Neural crest cell (in vitro differentiated cells): ENCODE measurements around the gene PLPP2. TPM values are rescaled to one million over a fixed set of nuclear protein-coding genes. Genes with fewer than 3 reads are reported as not detected.

Experiments
- DNase-seq: peaks from one replicate; pipeline ENCODE4 v3.0.0; 2021; ENCODE audit warnings: low read depth, mixed read lengths, low spot score
- H3K27ac Mint-ChIP-seq: one replicate; pipeline ENCODE4 v1.8.0; 2021; ENCODE audit warnings: mild to moderate bottlenecking, mixed read lengths; ENCODE audit not compliant: unreplicated experiment
- H3K27me3 Mint-ChIP-seq: 2 replicates; pipeline ENCODE4 v1.8.0; 2021; ENCODE audit warnings: low read depth, mild to moderate bottlenecking, mixed read lengths
- H3K36me3 Mint-ChIP-seq: 2 replicates; pipeline ENCODE4 v1.8.0; 2021; ENCODE audit warnings: low read depth, mild to moderate bottlenecking, mixed read lengths
- H3K4me1 Mint-ChIP-seq: 2 replicates; pipeline ENCODE4 v1.8.0; 2021; ENCODE audit warnings: mixed read lengths
- H3K4me3 Mint-ChIP-seq: one replicate; pipeline ENCODE4 v1.8.0; 2021; ENCODE audit warnings: mild to moderate bottlenecking, mixed read lengths
- H3K9me3 Mint-ChIP-seq: 2 replicates; pipeline ENCODE4 v1.8.0; 2021; ENCODE audit warnings: mixed read lengths
- CTCF ChIP-seq: fragments of 200-600 bp; sonication (generic); conservative IDR thresholded peaks from 2 replicates; pipeline ENCODE4 v1.5.0; 2021; ENCODE audit warnings: antibody characterized with exemption, mild to moderate bottlenecking
- total RNA-seq: library from RNA; stranded (reverse); gene quantifications from 2 replicates; pipeline ENCODE4 v1.2.1, GENCODE V29; 2021

Gene PLPP2
- total RNA-seq, 1 donor from 2014 or later = 0.89 TPM

- DNase-seq = no peak
- Mint-ChIP-seq H3K27me3 (peaks cover 74% of the 10 kb centered on the region), H3K9me3 (no peaks in the 10 kb centered on the region), H3K4me3 (peak overlapping the region; percentile 34), H3K36me3 (no peaks in the 10 kb centered on the region), H3K27ac (no peak overlapping the region), H3K4me1 (peaks cover 13% of the 10 kb centered on the region)
- no peak for TF ChIP-seq CTCF
Measured at GRCh38 chr19:290372-291005, 714 bp downstream of the PLPP2 start.

GRCh38 chr19:289651-290371 lies 1.4 kb downstream of the PLPP2 start:
- H3K9me3 Mint-ChIP-seq = no peaks in the 10 kb centered on the region
- no peak overlapping the region for H3K27ac Mint-ChIP-seq
- H3K27me3 Mint-ChIP-seq = peaks cover 67% of the 10 kb centered on the region
- no peaks in the 10 kb centered on the region for H3K36me3 Mint-ChIP-seq
- DNase-seq = no peak
- no peak for TF ChIP-seq CTCF
- peak overlapping the region; percentile 34 for H3K4me3 Mint-ChIP-seq
- H3K4me1 Mint-ChIP-seq = peaks cover 12% of the 10 kb centered on the region

DNA sequence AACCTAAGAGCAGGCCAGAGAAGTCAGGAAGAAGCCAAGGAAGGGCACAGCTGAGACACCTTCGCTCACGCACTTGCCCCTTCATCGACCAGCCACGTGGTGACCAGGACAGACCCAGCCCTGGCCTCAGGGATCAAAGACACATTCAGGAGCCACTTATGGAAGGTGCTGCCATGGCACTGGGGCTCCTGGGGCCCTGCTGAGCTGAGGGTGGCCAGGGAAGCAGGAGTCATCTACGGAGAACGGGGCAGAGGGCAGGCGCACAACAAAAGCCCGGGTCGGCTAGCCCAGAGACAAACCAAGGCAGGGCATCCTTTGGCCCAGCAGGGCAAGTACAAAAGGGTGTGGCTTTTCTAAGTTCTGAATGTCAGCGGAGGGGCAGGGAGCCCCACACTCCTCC lies 2.3 kb downstream of the PLPP2 start:
- H3K9me3 Mint-ChIP-seq = no peaks in the 10 kb centered on the region
- TF ChIP-seq CTCF = no peak
- DNase-seq = no peak
- no peak overlapping the region for H3K27ac Mint-ChIP-seq
- peaks cover 58% of the 10 kb centered on the region for H3K27me3 Mint-ChIP-seq
- H3K4me3 Mint-ChIP-seq = peak overlapping the region; percentile 31
- peaks cover 2% of the 10 kb centered on the region for H3K4me1 Mint-ChIP-seq
- no peaks in the 10 kb centered on the region for H3K36me3 Mint-ChIP-seq

- peaks cover 46% of the 10 kb centered on the region for H3K27me3 Mint-ChIP-seq
- H3K36me3 Mint-ChIP-seq = no peaks in the 10 kb centered on the region
- H3K4me3 Mint-ChIP-seq = no peak overlapping the region
- DNase-seq = no peak
- no peak overlapping the region for H3K27ac Mint-ChIP-seq
- H3K9me3 Mint-ChIP-seq = no peaks in the 10 kb centered on the region
- H3K4me1 Mint-ChIP-seq = no peaks in the 10 kb centered on the region
- TF ChIP-seq CTCF = no peak
Measured at GRCh38 chr19:287381-287871, 3.8 kb downstream of the PLPP2 start.

- Mint-ChIP-seq H3K36me3 (no peaks in the 10 kb centered on the region), H3K27ac (no peak overlapping the region)
Measured at GRCh38 chr19:283395-283794, 7.8 kb downstream of the PLPP2 start.

More at GRCh38 chr19:283395-283794, 7.8 kb downstream of the PLPP2 start:
- DNase-seq = no peak
- Mint-ChIP-seq H3K4me1 (no peaks in the 10 kb centered on the region), H3K27me3 (peaks cover 32% of the 10 kb centered on the region), H3K4me3 (no peak overlapping the region), H3K9me3 (no peaks in the 10 kb centered on the region)
- TF ChIP-seq CTCF = no peak
